Measurements from ENCODE around the gene DBN1.
A peak's percentile ranks its signal among the peaks of the same experiment; 100 is the strongest.

Gene DBN1

GRCh38 chr5:177443144-177443983, 30.1 kb downstream of the DBN1 start:
- no peak for DNase-seq (ENCODE audit: low spot score)

DNA sequence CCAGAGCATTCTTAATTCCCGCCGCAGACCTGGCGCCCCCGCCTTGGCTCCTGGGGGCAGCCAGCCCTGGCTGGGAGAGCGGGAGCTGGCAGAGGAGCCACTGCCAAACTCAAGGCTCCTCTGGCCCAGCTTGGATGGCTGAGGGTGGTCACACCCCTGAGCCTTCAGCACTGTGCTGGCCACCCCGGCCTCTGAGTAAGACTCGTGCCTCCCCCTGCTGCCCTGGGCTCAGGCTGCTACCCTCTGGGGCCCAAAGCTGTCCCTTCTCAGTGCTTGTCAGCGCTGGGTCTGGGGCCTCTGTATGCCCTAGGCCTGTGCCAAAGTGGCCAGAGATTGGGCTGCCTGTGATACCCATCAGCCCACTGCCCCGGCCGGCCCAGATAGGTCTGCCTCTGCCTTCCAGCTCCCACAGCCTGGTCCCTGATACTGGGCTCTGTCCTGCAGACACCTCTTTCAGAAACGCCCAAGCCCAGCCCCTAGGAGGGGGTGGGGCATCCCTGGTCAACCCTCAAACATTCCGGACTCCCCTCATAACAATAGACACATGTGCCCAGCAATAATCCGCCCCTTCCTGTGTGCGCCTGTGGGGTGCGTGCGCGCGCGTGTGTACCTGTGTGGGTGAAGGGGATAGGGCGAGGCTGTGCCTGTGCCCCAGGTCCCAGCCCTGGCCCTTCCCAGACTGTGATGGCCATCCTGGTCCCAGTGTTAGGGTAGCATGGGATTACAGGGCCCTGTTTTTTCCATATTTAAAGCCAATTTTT, 31.2 kb downstream of the DBN1 start:
- DNase-seq (ENCODE audit: low spot score): no peak

- DNase-seq (ENCODE audit: low spot score): no peak
Observed at GRCh38 chr5:177440990-177441780, 32.2 kb downstream of the DBN1 start.

GRCh38 chr5:177440211-177440989, 33.0 kb downstream of the DBN1 start:
- DNase-seq (ENCODE audit: low spot score): no peak

GRCh38 chr5:177439518-177440053, 33.8 kb downstream of the DBN1 start:
- DNase-seq (ENCODE audit: low spot score): no peak

DNA sequence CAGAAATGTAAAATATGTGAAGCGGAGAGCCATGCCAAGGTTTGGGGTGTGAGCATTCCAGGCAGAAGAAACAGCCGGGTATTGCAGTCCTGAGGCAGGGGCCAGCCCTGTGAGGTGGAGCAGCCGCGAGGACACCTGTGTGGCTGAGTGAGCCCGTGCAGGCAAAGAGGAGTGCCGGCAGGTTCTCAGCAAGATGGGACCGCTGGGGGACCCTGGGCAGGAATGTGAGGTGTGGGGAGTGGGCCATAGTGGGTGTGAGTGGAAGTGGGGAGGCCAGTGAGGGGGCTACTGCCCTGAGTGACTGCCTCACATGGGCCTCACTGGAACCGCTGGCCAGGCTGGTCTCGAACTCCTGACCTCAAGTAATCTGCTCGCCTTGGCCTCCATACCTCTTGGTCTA, 35.0 kb downstream of the DBN1 start:
- no peak for DNase-seq (ENCODE audit: low spot score)

- DNase-seq (ENCODE audit: low spot score): no peak
Observed at GRCh38 chr5:177437623-177438022, 35.8 kb downstream of the DBN1 start.

DNA sequence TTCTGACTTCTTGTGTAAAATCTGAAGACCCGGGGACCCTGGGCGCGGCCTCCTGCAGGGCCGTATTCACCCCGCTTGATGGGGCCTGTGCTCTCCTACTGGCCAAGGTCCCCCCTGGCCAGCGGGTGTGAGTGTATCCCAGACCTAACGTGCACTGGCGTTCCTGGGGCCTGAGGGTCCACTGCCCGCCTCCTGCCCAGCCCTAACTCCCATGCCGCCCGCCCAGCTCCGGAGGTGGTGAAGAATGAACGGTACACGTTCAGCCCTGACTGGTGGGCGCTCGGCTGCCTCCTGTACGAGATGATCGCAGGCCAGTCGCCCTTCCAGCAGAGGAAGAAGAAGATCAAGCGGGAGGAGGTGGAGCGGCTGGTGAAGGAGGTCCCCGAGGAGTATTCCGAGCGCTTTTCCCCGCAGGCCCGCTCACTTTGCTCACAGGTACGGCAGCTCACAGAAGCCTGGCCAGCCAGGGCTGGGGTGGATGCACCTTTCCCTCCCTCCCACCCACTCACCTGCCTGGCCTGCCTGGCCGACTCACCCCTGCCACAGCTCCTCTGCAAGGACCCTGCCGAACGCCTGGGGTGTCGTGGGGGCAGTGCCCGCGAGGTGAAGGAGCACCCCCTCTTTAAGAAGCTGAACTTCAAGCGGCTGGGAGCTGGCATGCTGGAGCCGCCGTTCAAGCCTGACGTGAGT, 37.4 kb downstream of the DBN1 start:
- no peak for DNase-seq (ENCODE audit: low spot score)

GRCh38 chr5:177434942-177435738, 38.3 kb downstream of the DBN1 start:
- DNase-seq (ENCODE audit: low spot score): no peak

DNA sequence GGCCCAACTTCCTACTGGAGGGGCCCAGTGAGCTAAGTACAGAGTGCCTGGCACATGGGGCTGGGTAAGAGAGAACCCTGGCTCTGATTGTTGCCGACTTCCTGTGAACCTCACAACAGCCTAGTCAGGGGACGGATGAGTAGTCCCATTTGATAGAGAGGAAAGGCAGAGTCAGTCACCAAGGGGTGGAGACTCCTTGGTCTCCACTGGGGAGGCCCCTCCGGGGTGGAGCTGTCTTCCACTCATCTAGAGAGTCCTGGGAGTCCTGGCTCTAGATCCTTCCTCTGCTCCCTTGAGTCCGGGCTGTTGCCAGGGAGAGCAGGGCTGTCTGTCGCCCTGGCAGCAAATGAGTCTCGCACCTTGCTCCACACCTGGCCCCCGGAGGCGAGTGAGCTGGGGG, 39.0 kb downstream of the DBN1 start:
- DNase-seq (ENCODE audit: low spot score): no peak

- no peak for DNase-seq (ENCODE audit: low spot score)
Observed at GRCh38 chr5:177433658-177434217, 39.7 kb downstream of the DBN1 start.

GRCh38 chr5:177432839-177433657, 40.4 kb downstream of the DBN1 start:
- no peak for DNase-seq (ENCODE audit: low spot score)

- no peak for DNase-seq (ENCODE audit: low spot score)
Observed at GRCh38 chr5:177432143-177432838, 41.1 kb downstream of the DBN1 start.

DNA sequence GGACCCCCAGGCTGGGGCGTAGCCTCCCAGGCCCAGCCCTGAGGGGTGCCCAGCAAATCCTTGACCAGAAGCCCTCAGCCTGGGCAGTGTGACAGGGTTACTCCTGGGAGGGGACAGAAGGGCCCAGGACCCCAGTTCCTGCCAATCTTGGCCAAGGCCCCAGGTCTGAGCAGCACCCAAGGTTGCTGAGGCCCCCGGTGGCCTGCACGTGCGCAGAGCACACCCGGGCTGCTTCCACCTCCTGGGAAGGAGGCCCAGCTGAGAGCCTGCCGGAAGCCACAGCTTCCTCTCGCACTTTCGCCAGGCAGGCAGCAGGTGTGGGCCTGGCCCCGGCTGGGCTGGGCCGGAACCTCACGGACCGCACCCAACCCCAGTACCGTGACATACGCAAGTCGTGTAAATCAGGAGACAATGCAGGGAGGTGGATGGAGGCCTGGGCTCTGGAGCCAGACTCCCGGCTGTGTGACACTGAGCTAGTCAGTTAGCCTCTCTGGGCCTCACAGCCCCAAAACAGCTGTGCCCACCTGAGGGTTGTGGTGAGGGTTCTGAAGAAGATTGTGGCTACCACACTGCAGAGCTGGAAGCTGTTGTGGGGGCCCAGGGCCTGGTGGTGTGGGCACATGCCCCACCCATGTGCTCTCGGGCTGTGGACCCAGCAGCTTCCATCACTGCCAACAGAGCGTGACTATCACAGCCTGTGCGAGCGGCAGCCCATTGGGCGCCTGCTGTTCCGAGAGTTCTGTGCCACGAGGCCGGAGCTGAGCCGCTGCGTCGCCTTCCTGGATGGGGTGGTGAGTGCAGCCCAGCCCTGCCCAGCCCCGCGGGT, 41.9 kb downstream of the DBN1 start:
- DNase-seq (ENCODE audit: low spot score): peak; percentile 60

DNA sequence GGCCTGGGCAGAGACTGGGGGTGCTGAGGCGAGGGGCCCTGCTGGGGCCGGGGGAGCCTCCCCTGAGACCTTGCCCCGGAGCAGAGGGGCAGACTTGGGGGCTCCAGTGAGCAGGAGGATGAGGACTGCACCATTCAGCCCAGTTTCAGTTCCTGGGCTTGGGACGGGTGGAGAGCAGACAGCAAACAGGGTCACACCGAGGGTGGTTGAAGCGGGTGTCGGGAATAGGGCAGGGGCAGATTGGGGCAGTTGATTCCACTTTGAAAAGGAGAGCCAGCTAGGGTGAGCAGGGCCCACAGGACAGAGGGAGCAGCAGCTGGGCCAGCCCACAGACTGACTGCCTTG, 42.5 kb downstream of the DBN1 start:
- DNase-seq (ENCODE audit: low spot score): no peak

GRCh38 chr5:177430140-177430951, 43.1 kb downstream of the DBN1 start:
- DNase-seq (ENCODE audit: low spot score): no peak

Measured in cerebellar cortex (tissue), 1 donor.